GM18505 (cell line): Measurements from ENCODE around the gene ANKRD45.
A peak's percentile ranks its signal among the peaks of the same experiment; 100 is the strongest.
"Not testable (repeated sequence)": the region's sequence is repeated elsewhere in the genome, so short reads cannot be mapped to it uniquely, and the experiment has no call there.

Experiments
- ATAC-seq: cut with Tn5 transposase; IDR thresholded peaks from one replicate; pipeline ENCODE4 v1.9.1; 2021; ENCODE audit not compliant: unreplicated experiment
- POLR2A ChIP-seq: IDR thresholded peaks from 4 replicates; pipeline ENCODE4 v1.6.1; 2011; ENCODE audit warnings: borderline replicate concordance; ENCODE audit not compliant: insufficient read depth, insufficient read length; ENCODE audit errors: extremely low read depth

ANKRD45 gene, protein sequence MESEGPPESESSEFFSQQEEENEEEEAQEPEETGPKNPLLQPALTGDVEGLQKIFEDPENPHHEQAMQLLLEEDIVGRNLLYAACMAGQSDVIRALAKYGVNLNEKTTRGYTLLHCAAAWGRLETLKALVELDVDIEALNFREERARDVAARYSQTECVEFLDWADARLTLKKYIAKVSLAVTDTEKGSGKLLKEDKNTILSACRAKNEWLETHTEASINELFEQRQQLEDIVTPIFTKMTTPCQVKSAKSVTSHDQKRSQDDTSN

GRCh38 chr1:173669491-173669941, at the start of gene ANKRD45:
ANKRD45 (minus strand) TSS chr1:173669851; CDS start chr1:173659418, 10,433 bp downstream.
- no peak for ATAC-seq
- TF ChIP-seq POLR2A = no peak

- no peak for TF ChIP-seq POLR2A
- ATAC-seq = no peak
Observed at GRCh38 chr1:173717238-173717637, 47.6 kb upstream of the ANKRD45 start.

DNA sequence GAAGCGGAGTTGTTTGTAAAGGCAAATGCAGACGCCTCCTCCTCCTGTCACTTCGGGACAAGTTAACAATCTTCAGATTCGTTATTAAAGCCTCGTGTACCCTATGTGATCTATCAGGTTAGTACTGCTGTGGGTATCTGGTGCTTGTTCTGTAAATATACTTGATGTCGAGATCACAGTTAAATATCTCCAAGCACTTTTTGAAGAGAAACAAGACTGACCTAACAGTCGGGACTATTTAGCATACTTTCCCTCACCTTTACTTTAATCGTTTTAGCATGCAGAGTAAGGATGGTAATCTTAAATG, 45.8 kb upstream of the ANKRD45 start:
- no peak for ATAC-seq
- no peak for TF ChIP-seq POLR2A

DNA sequence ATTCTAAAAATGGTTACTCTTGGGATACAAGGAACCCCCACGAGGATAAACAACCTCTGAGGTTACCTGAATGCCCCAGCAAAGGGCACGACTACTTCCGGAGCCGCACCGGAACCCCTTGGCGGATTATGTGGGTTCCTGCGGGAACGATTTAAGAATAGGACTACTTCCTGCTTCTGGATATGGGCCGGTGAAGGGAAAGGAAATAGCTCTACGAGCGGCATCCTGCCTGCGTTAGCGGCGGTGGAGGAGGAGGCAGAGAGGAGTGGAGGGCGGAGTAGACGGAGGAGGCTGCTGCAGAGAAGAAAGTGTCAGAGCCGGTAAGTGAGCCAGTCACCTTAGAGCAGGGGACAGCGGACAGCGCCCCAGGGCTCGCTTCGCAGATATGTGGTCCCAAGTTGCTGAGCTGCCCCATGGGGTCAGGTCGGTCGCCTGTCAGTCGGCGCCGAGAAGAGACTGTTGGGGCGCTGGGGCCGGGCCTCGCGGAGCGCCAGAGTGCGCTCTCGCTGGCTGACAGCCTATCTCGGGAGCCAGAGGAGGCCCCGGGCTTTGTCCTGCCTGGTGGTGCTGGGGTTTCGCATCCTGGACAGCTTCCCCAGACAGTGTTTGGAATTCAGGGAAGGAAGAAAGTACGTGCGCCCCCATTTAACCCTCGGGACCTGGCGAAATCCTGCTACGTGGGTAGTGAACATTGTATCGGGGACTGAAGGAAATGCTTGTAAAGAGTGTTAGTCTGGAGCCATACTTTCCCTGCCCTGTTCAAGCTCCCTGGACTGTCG, 45.3 kb upstream of the ANKRD45 start, which contains the start of gene KLHL20:
Gene KLHL20 (plus strand): TSS at position 223 of the 779 bp plus-strand sequence. CDS start 1,063 bp downstream, outside the sequence.
- ATAC-seq = peak; percentile 89

GRCh38 chr1:173714441-173714758, 44.7 kb upstream of the ANKRD45 start:
- no peak for TF ChIP-seq POLR2A
- no peak for ATAC-seq

More for the DNA sequence above, 45.3 kb upstream of the ANKRD45 start, which contains the start of gene KLHL20:
- peak; percentile 93 for TF ChIP-seq POLR2A

- TF ChIP-seq POLR2A = no peak
- no peak for ATAC-seq
Observed at GRCh38 chr1:173708787-173709186, 39.1 kb upstream of the ANKRD45 start.

GRCh38 chr1:173705117-173705516, 35.5 kb upstream of the ANKRD45 start:
- ATAC-seq = no peak
- no peak for TF ChIP-seq POLR2A

DNA sequence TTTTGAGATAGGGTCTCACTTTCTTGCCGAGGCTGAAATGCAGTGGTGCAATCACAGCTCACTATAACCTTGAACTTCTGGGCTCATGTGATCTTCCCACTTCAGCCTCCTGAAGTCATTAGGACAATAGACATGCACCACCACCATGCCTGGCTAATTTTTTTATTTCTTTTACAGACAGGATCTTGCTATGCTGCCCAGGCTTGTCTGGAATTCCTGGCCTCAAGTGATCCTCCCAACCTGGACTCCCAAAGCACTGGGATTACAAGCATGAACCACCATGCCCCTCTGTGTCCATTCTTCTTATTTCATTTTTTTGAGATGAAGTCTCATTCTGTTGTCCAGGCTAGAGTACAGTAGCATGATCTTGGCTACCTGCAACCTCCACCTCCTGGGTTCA, 33.1 kb upstream of the ANKRD45 start:
- ATAC-seq = no peak
- TF ChIP-seq POLR2A = no peak

DNA sequence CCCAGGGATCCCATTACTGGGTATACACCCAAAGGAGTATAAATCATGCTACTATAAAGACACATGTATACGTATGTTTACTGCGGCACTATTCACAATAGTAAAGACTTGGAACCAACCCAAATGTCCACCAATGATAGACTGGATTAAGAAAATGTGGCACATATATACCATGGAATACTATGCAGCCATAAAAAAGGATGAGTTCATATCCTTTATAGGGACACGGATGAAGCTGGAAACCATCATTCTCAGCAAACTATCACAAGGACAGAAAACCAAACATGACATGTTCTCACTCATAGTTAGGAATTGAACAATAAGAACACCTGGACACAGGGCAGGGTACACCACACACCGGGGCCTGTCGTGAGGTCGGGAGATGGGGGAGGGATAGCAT, 31.6 kb upstream of the ANKRD45 start:
- ATAC-seq = not testable (repeated sequence)

DNA sequence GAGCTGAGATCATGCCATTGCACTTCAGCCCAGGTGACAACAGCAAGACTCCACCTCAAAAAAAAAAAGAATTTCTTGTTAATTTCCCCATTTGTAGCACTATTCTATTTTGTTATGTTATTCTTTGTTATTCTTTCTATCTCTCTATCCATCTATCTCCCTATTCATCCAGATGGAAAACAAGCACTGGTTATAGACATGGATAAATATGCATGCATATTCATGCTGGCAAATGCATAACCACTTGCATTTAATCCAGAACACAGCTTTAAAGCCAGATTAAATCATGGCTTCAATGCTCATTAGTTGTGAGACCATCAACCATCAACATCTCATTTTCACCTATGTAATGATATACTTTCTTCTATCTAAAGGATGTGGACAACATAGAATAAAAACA, 23.6 kb upstream of the ANKRD45 start:
- no peak for ATAC-seq
- TF ChIP-seq POLR2A = no peak

DNA sequence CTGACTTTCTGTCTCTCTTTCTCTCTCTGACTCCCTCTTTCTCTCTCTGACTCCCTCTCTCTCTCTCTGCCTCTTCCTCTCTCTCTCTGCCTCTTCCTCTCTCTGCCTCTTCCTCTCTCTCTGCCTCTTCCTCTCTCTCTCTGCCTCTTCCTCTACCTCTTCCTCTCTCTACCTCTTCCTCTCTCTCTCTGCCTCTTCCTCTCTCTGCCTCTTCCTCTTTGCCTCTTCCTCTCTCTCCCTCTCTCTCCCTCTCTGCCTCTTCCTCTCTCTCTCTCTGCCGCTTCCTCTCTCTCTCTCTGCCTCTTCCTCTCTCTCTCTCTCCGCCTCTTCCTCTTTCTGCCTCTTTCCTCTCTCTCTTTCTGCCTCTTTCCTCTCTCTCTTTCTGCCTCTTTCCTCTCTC, 18.6 kb upstream of the ANKRD45 start:
- ATAC-seq = no peak
- no peak for TF ChIP-seq POLR2A

DNA sequence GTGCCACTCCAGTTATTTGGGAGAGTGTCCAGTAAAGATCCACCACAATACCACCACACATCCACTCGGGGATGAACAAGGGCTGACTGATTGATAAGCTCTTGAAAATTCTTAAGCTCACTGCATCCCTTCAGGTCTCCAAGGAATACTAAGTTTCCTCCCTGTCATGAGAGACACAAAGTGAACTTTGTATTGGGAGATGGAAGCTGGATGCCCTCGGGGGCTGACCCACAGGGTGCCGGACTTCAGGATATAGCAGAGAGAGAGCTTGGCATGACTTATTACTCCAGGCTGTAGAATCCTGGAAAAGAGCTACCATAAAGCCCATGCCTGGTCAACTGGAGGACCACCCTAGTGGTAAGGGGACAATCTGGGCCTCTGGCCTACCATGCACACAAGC, 15.5 kb upstream of the ANKRD45 start:
- not testable (repeated sequence) for ATAC-seq

DNA sequence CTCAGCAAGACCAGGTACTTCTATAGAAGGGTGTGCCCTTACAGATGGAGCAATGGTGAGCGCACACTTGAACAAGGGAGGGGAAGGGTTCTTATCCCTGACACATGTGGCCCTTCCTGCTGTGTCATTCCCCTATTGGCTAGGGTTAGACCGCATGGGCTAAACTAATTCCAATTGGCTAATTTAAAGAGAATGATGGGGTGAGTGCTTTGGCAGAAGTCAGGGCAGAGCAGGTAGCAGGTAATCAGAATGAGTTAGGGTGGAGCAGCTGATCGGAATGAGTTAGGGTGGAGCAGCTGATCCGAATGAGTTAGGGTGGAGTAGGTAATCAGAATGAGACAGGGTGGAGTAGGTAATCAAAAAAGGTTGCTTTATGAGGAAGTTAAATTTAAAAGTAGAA, 14.2 kb upstream of the ANKRD45 start:
- not testable (repeated sequence) for ATAC-seq

DNA sequence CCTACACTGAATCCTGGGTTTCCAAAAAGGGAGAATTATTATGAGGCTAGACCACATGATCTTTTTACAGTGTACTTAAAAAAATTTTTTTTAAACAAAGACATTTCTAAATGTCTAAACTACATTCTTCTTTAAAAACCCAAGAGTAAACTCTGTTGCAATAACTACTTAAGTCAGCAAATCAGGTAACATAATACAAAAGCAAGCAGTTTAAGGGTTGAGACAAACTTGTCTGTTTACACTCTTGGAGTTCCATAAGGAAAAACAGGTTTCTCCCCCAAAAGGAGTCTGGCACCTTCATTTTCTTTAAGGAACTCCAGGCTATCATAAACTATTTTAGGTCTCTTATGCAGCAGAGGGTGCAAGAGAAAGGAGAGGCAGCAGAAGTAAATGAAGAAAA, 12.5 kb upstream of the ANKRD45 start:
- no peak for TF ChIP-seq POLR2A
- ATAC-seq = no peak

DNA sequence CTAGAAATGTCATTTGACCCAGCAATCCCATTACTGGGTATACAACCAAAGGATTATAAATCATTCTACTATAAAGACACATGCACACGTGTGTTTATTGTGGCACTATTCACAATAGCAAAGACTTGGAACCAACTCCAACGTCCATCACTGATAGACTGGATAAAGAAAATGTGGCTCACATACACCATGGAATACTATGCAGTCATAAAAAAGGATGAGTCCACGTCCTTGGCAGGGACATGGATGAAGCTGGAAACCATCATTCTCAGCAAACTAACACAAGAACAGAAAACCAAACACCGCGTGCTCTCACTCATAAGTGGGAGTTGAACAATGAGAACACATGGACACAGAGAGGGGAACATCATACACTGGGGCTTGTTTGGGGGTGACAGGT, 10.5 kb upstream of the ANKRD45 start:
- ATAC-seq = not testable (repeated sequence)

DNA sequence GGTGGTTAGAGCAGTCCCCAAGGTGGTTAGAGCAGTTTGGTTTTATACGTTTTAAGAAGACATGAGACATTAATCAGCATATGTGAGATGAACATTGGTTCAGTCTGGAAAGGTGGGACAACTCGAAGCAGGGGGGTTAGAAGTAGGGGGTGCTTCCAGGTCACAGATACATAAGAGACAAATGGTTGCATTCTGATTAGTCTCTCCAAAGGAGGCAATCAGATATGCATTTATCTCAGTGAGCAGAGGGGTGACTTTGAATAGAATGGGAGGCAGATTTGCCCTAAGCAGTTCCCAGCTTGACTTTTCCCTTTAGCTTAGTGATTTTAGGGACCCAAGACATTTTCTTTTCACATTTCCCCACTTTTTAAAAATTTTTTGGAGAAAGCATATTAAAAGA, 4.8 kb upstream of the ANKRD45 start:
- ATAC-seq = not testable (repeated sequence)
